Measurements from ENCODE around the gene FSHB. TPM values are rescaled to one million over a fixed set of nuclear protein-coding genes. Genes with fewer than 3 reads are reported as not detected.

The FSHB gene
- total RNA-seq, 2 experiments from 2014 or later = not detected

GRCh38 chr11:30216534-30216933, 14.3 kb upstream of the FSHB start:
- ChIA-PET CTCF (ENCODE audit: unreplicated experiment) (no interaction called here), POLR2A (interaction anchor here (0.5 kb wide), 1 partner anchor 109 kb away, joined by 5 read pairs; no protein-coding TSS in a partner anchor)
- no peaks in the 10 kb centered on the region for H3K9me3 ChIP-seq (ENCODE audit: low read length)
- no peaks in the 10 kb centered on the region for H3K9me2 ChIP-seq (ENCODE audit: insufficient read depth, low read length)
- H3K27ac ChIP-seq (ENCODE audit: low read depth, low read length, poor library complexity, severe bottlenecking) = no peak overlapping the region
- BruUV-seq (replicated peaks) = no TSS peak
- H3K4me3 ChIP-seq (ENCODE audit: low read depth, low read length, poor library complexity, severe bottlenecking) = no peak overlapping the region
- DNase-seq (ENCODE audit: low spot score) = no peak
- TF ChIP-seq, protein P1, sequence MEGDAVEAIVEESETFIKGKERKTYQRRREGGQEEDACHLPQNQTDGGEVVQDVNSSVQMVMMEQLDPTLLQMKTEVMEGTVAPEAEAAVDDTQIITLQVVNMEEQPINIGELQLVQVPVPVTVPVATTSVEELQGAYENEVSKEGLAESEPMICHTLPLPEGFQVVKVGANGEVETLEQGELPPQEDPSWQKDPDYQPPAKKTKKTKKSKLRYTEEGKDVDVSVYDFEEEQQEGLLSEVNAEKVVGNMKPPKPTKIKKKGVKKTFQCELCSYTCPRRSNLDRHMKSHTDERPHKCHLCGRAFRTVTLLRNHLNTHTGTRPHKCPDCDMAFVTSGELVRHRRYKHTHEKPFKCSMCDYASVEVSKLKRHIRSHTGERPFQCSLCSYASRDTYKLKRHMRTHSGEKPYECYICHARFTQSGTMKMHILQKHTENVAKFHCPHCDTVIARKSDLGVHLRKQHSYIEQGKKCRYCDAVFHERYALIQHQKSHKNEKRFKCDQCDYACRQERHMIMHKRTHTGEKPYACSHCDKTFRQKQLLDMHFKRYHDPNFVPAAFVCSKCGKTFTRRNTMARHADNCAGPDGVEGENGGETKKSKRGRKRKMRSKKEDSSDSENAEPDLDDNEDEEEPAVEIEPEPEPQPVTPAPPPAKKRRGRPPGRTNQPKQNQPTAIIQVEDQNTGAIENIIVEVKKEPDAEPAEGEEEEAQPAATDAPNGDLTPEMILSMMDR (conservative IDR thresholded peaks at IDR 0.05; ENCODE audit: low read length) = no peak
- TF ChIP-seq EZH2phosphoT487 (IDR thresholded peaks at IDR 0.05; ENCODE audit: borderline replicate concordance, low read depth, low read length) = no peak
- no peaks in the 10 kb centered on the region for H3K36me3 ChIP-seq (ENCODE audit: insufficient read depth, low read length)
- intact Hi-C loops (cut with micrococcal nuclease; ENCODE audit: unreplicated experiment) = no loop called here
- H3K4me1 ChIP-seq (ENCODE audit: insufficient read depth, low read length, poor library complexity, severe bottlenecking) = no peaks in the 10 kb centered on the region
- H2AFZ ChIP-seq (ENCODE audit: low read length) = no peak overlapping the region
- H4K20me1 ChIP-seq (ENCODE audit: insufficient read depth, low read length) = no peaks in the 10 kb centered on the region
- no peak overlapping the region for H3K4me2 ChIP-seq (ENCODE audit: low read length)
- H3K79me2 ChIP-seq (ENCODE audit: insufficient read depth, low read depth, low read length) = no peaks in the 10 kb centered on the region

- TF ChIP-seq, protein P1 (conservative IDR thresholded peaks at IDR 0.05; ENCODE audit: low read length) = no peak
- TF ChIP-seq EZH2phosphoT487 (IDR thresholded peaks at IDR 0.05; ENCODE audit: borderline replicate concordance, low read depth, low read length) = no peak
Measured at GRCh38 chr11:30218278-30218677, 12.5 kb upstream of the FSHB start.

DNA sequence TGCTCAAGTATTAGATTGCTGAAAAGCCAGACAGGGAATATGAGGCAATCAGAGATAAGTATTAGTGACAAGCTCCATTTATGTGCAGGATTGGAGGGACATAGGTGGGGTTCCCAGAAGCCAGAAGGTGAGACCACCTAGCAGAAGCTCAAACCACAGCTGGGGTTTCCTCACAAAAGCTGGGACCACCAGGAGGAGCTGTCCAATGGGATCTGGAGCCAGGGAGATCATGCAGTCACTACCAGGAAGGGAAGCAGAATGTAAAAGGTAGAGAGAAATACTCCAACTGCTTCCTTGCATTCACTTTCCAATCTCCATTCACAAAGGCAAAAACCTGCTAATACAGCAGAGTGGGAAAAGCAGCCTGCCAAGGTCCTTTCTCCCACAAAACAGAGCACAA, 5.2 kb upstream of the FSHB start:
- no peaks in the 10 kb centered on the region for H3K36me3 ChIP-seq (ENCODE audit: insufficient read depth, low read length)
- BruUV-seq (replicated peaks) = no TSS peak
- CTCF ChIA-PET (ENCODE audit: unreplicated experiment) = no interaction called here
- no peaks in the 10 kb centered on the region for H3K4me1 ChIP-seq (ENCODE audit: insufficient read depth, low read length, poor library complexity, severe bottlenecking)
- POLR2A ChIA-PET = interaction anchor here (0.7 kb wide), 2 partner anchors 9 to 61 kb away, joined by 3 to 5 read pairs; no protein-coding TSS in a partner anchor
- no peak overlapping the region for H3K27ac ChIP-seq (ENCODE audit: low read depth, low read length, poor library complexity, severe bottlenecking)
- TF ChIP-seq, protein P1 (conservative IDR thresholded peaks at IDR 0.05; ENCODE audit: low read length) = no peak
- TF ChIP-seq EZH2phosphoT487 (IDR thresholded peaks at IDR 0.05; ENCODE audit: borderline replicate concordance, low read depth, low read length) = no peak
- DNase-seq (ENCODE audit: low spot score) = no peak
- H3K9me2 ChIP-seq (ENCODE audit: insufficient read depth, low read length) = no peaks in the 10 kb centered on the region
- no peak overlapping the region for H3K4me2 ChIP-seq (ENCODE audit: low read length)
- intact Hi-C loops (cut with micrococcal nuclease; ENCODE audit: unreplicated experiment) = no loop called here
- no peaks in the 10 kb centered on the region for H4K20me1 ChIP-seq (ENCODE audit: insufficient read depth, low read length)
- no peaks in the 10 kb centered on the region for H3K79me2 ChIP-seq (ENCODE audit: insufficient read depth, low read depth, low read length)
- no peak overlapping the region for H2AFZ ChIP-seq (ENCODE audit: low read length)
- H3K4me3 ChIP-seq (ENCODE audit: low read depth, low read length, poor library complexity, severe bottlenecking) = no peak overlapping the region
- H3K9me3 ChIP-seq (ENCODE audit: low read length) = no peaks in the 10 kb centered on the region

More at GRCh38 chr11:30218278-30218677, 12.5 kb upstream of the FSHB start:
- Histone ChIP-seq H3K36me3 (ENCODE audit: insufficient read depth, low read length) (no peaks in the 10 kb centered on the region), H3K4me1 (ENCODE audit: insufficient read depth, low read length, poor library complexity, severe bottlenecking) (no peaks in the 10 kb centered on the region), H3K4me3 (ENCODE audit: low read depth, low read length, poor library complexity, severe bottlenecking) (no peak overlapping the region), H3K27ac (ENCODE audit: low read depth, low read length, poor library complexity, severe bottlenecking) (no peak overlapping the region), H3K4me2 (ENCODE audit: low read length) (no peak overlapping the region), H3K9me3 (ENCODE audit: low read length) (no peaks in the 10 kb centered on the region), H2AFZ (ENCODE audit: low read length) (no peak overlapping the region), H3K9me2 (ENCODE audit: insufficient read depth, low read length) (no peaks in the 10 kb centered on the region), H4K20me1 (ENCODE audit: insufficient read depth, low read length) (no peaks in the 10 kb centered on the region), H3K79me2 (ENCODE audit: insufficient read depth, low read depth, low read length) (no peaks in the 10 kb centered on the region)
- ChIA-PET POLR2A (no interaction called here), CTCF (ENCODE audit: unreplicated experiment) (no interaction called here)
- BruUV-seq (replicated peaks) = no TSS peak
- DNase-seq (ENCODE audit: low spot score) = no peak
- intact Hi-C loops (cut with micrococcal nuclease; ENCODE audit: unreplicated experiment) = loop anchor here (1.0 kb wide), 1 partner anchor 39 kb away; no protein-coding TSS in a partner anchor
